Testis (tissue), 3 donors: ENCODE results near the gene CCDC33. TPM values are rescaled to one million over a fixed set of nuclear protein-coding genes. Genes with fewer than 3 reads are reported as not detected.

ENCODE experiments used
- DNase-seq: peaks from one replicate; pipeline ENCODE4 v3.0.0-alpha.2; 2019
- H3K27ac ChIP-seq, 2 donors: fragments of 200-600 bp; sonication (generic); one replicate each; pipeline ENCODE4 v1.5.1; 2019
- H3K27me3 ChIP-seq: fragments of 200-600 bp; sonication (generic); one replicate; pipeline ENCODE4 v1.5.1; 2019
- H3K36me3 ChIP-seq: fragments of 200-600 bp; sonication (generic); one replicate; pipeline ENCODE4 v1.5.1; 2017; ENCODE audit warnings: low read depth; ENCODE audit errors: missing control alignments
- H3K4me1 ChIP-seq: fragments of 200-600 bp; sonication (generic); one replicate; pipeline ENCODE4 v1.5.1; 2019
- H3K4me3 ChIP-seq, 2 donors: fragments of 200-600 bp; sonication (generic); one replicate each; pipeline ENCODE4 v1.5.1; 2017 to 2019
- H3K9me3 ChIP-seq: fragments of 200-600 bp; sonication (generic); one replicate; pipeline ENCODE4 v1.5.1; 2017
- CTCF ChIP-seq, 3 experiments: fragments of 450-650 bp in 2 of 3; fragments of 200-600 bp in 1 of 3; sonication (generic) in 1 of 3; IDR thresholded peaks; one replicate each; pipeline ENCODE4 v1.5.1; 2016 to 2019; ENCODE audit warnings: antibody characterized with exemption in 3 of 3, mild to moderate bottlenecking in 2 of 3, moderate library complexity in 1 of 3
- POLR2A ChIP-seq: fragments of 450-650 bp; IDR thresholded peaks from one replicate; pipeline ENCODE4 v1.6.1; 2017; ENCODE audit warnings: antibody characterized with exemption, mild to moderate bottlenecking, moderate library complexity
- WGBS, 2 donors: methylation state at CpG; one replicate each; pipeline ENCODE4 v1.1.5; 2018; 5-methylcytosine and 5-hydroxymethylcytosine counted together
- intact Hi-C: fragments of 100-400 bp; cut with DNase I; formaldehyde crosslinking; loops from one replicate; pipeline ENCODE4 v1.15.1; 2023; ENCODE audit warnings: low total_unique reads
- polyA plus RNA-seq: library from polyadenylated mRNA; stranded (reverse); fragments of 350-450 nt; fragmentation: Illumina TruSeq; extraction: RNeasy Lipid Tissue Mini Kit (QIAGEN cat#74804); gene quantifications from one replicate; pipeline ENCODE4 v1.2.3, GENCODE V29; 2014; ENCODE audit warnings: low read depth, low replicate concordance; ENCODE audit not compliant: insufficient read depth
- total RNA-seq, 2 donors: library from RNA; depleted of rRNA; stranded (reverse); fragments of >200 nt; gene quantifications; one replicate each; pipeline ENCODE4 v1.2.3, GENCODE V29; 2016

The CCDC33 gene
- total and polyA plus RNA-seq, 3 donors from 2014 or later, result 11.6 to 41.3 (median 18.5) TPM

DNA sequence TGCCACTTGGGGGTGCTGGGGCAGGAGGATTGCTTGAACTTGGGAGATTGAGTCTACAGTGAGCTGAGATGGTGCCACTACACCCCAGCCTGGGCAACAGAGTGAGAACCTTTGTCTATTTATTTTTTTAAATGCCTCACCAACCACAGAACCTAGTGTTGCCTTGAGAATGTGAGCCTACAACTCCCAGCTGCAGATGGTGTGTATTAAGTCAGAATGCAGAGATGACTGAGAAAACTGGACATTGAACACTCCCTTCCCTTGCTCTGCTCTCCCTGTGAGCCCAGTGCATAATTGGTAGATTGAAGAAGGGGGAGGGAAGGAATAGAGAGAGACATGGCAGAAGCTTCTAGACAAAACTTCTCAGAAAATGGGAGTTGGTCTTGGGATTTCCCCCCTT lies 53.5 kb downstream of the CCDC33 start:
- no peak overlapping the region for H3K4me3 ChIP-seq
- H3K9me3 ChIP-seq, result no peaks in the 10 kb centered on the region
- intact Hi-C loops, result no loop called here
- DNase-seq, result no peak
- H3K4me1 ChIP-seq, result no peaks in the 10 kb centered on the region
- TF ChIP-seq POLR2A (no peak), CTCF (IDR thresholded peaks at IDR 0.05) (no peak)
- H3K36me3 ChIP-seq, result no peaks in the 10 kb centered on the region
- no peaks in the 10 kb centered on the region for H3K27me3 ChIP-seq
- no peak overlapping the region for H3K27ac ChIP-seq

GRCh38 chr15:74290645-74291044 lies 54.5 kb downstream of the CCDC33 start:
- Histone ChIP-seq H3K4me3 (no peak overlapping the region), H3K4me1 (no peaks in the 10 kb centered on the region), H3K27ac (no peak overlapping the region), H3K36me3 (no peaks in the 10 kb centered on the region), H3K9me3 (no peaks in the 10 kb centered on the region), H3K27me3 (no peaks in the 10 kb centered on the region)
- DNase-seq, result no peak
- TF ChIP-seq CTCF (IDR thresholded peaks at IDR 0.05), result no peak
- no peak for TF ChIP-seq POLR2A
- intact Hi-C loops, result no loop called here

- Histone ChIP-seq H3K4me3 (no peak overlapping the region), H3K27me3 (no peaks in the 10 kb centered on the region), H3K9me3 (no peaks in the 10 kb centered on the region), H3K27ac (no peak overlapping the region), H3K4me1 (no peaks in the 10 kb centered on the region), H3K36me3 (no peaks in the 10 kb centered on the region)
- DNase-seq, result peak; percentile 88
- WGBS, 2 donors, result 16 to 18% methylated on average over 20 of the region's 20 CpGs
- TF ChIP-seq POLR2A, result no peak
- intact Hi-C loops, result no loop called here
These were observed 55.3 kb downstream of the CCDC33 start for GRCh38 chr15:74291101-74292071.

DNA sequence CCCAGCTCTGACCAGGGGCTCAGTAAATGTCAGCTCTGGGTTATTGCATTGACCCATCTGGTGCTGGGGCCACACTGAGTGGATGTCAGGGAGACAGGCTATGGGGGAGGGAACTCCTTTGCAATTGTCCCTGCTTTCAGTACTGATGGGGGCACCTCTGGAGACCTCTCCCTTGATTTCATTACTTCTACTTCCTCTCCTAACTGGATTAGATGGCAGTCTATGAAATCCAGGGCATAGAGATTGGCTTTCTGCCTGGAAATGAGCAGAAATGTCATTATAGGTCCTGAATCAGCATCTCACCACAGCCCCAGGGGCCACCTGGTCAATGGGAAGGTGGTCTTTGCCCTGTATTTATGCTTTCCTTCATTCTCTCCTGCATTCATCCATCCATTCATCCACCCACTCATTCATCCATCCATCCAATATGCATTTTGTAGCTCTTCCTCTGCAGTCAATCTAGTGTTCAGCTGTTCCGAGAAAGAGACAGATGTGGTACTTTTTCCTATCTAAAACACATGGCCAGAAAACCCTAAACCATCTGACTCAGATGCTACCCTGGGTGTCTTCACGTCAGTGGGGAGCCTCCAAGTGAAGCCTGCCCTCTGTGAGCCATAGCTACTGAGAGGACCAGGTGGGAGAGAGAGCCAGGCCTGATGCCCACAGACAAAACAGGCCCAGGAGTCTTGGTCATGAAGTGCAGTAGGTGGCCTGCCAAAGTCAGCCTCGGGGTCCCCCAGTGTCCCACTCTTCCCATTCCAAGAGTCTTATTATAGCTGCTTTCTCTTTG lies 57.1 kb downstream of the CCDC33 start:
- 73 to 90% methylated on average over 3 of the region's 3 CpGs for WGBS, 2 donors
- H3K27ac ChIP-seq, result no peak overlapping the region
- H3K4me3 ChIP-seq, result no peak overlapping the region
- DNase-seq, result no peak
- TF ChIP-seq CTCF (IDR thresholded peaks at IDR 0.05), result no peak
- TF ChIP-seq POLR2A, result no peak
- H3K4me1 ChIP-seq, result no peaks in the 10 kb centered on the region
- no peaks in the 10 kb centered on the region for H3K36me3 ChIP-seq
- H3K9me3 ChIP-seq, result no peaks in the 10 kb centered on the region
- H3K27me3 ChIP-seq, result no peaks in the 10 kb centered on the region
- intact Hi-C loops, result no loop called here

DNA sequence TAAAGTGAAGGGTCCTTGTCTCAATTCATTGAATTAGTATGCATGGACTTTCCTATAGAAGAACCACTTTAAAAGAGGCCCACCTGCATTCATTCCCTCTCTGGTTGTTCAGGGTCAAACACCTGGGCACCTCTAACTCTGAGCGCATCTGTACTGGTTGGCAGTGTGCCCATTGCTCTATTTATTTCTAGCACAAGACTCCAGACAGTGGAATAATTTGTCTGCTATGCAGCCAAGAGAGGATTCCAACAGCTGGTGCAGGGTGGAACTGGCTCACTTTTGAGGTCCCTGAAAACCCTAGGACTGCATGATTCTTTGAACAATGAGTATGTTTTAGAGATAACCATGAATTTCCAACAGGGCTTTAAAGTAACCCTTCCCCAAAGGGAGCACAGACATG lies 57.9 kb downstream of the CCDC33 start:
- H3K27me3 ChIP-seq, result no peaks in the 10 kb centered on the region
- H3K4me3 ChIP-seq, result no peak overlapping the region
- DNase-seq, result no peak
- 42 to 69% methylated on average over 1 of the region's 1 CpG for WGBS, 2 donors
- H3K4me1 ChIP-seq, result no peaks in the 10 kb centered on the region
- no peaks in the 10 kb centered on the region for H3K9me3 ChIP-seq
- no peak overlapping the region for H3K27ac ChIP-seq
- TF ChIP-seq POLR2A (no peak), CTCF (IDR thresholded peaks at IDR 0.05) (no peak)
- intact Hi-C loops, result no loop called here
- no peaks in the 10 kb centered on the region for H3K36me3 ChIP-seq
